HepG2 (cell line): Measurements from ENCODE around the gene NFKBIL1. TPM values are rescaled to one million over a fixed set of nuclear protein-coding genes. Genes with fewer than 3 reads are reported as not detected.
A peak's percentile ranks its signal among the peaks of the same experiment; 100 is the strongest.

Experiments
- ARHGAP35 ChIP-seq: sonication (generic); formaldehyde crosslinking; IDR thresholded peaks from 2 replicates; pipeline ENCODE4 v1.9.0; 2022; ENCODE audit warnings: mild to moderate bottlenecking, inconsistent platforms, moderate library complexity, missing genetic modification reagents, borderline replicate concordance
- BHLHE40 ChIP-seq: IDR thresholded peaks from 2 replicates; pipeline ENCODE4 v1.6.1; 2011; ENCODE audit warnings: low read length, improper control_type of control experiment
- CAMTA2 ChIP-seq: sonication (generic); formaldehyde crosslinking; IDR thresholded peaks from 2 replicates; pipeline ENCODE4 v1.4.0; 2020; ENCODE audit warnings: mild to moderate bottlenecking, missing genetic modification reagents, borderline replicate concordance
- GLI4 ChIP-seq: sonication (generic); formaldehyde crosslinking; IDR thresholded peaks from 2 replicates; pipeline ENCODE4 v1.5.1; 2020; ENCODE audit warnings: missing genetic modification reagents, mild to moderate bottlenecking, moderate library complexity, borderline replicate concordance
- JUND ChIP-seq: sonication (generic); formaldehyde crosslinking; IDR thresholded peaks from 2 replicates; pipeline ENCODE4 v1.8.0; 2022; ENCODE audit warnings: mild to moderate bottlenecking, missing genetic modification reagents
- KDM6A ChIP-seq: IDR thresholded peaks from 2 replicates; pipeline ENCODE4 v1.6.1; 2016; ENCODE audit warnings: low read depth
- PCBP2 ChIP-seq: fragments of 200-400 bp; formaldehyde crosslinking; optimal IDR thresholded peaks from 2 replicates; pipeline ENCODE3; 2018; ENCODE audit warnings: low read length, low read depth; ENCODE audit not compliant: poor library complexity, severe bottlenecking
- PRMT3 ChIP-seq: sonication (generic); formaldehyde crosslinking; IDR thresholded peaks from 2 replicates; pipeline ENCODE4 v1.8.1; 2022; ENCODE audit warnings: low read depth, mild to moderate bottlenecking, moderate library complexity, missing genetic modification reagents, borderline replicate concordance
- RELA ChIP-seq: sonication (generic); formaldehyde crosslinking; IDR thresholded peaks from 2 replicates; pipeline ENCODE4 v1.4.0; 2020; ENCODE audit warnings: missing genetic modification reagents
- SALL2 ChIP-seq: sonication (generic); formaldehyde crosslinking; IDR thresholded peaks from 2 replicates; pipeline ENCODE4 v1.8.1; 2023; ENCODE audit warnings: mild to moderate bottlenecking, missing genetic modification reagents, inconsistent platforms
- ZFP36 ChIP-seq: fragments of 150-350 bp; IDR thresholded peaks from 2 replicates; pipeline ENCODE4 v1.6.1; 2018; ENCODE audit warnings: borderline replicate concordance, low read length, low read depth; ENCODE audit not compliant: partially characterized antibody
- ZFX ChIP-seq: sonication (generic); formaldehyde crosslinking; IDR thresholded peaks from 2 replicates; pipeline ENCODE4 v1.4.0; 2020; ENCODE audit warnings: mild to moderate bottlenecking, low read depth, missing genetic modification reagents, moderate library complexity
- ZNF17 ChIP-seq: sonication (generic); formaldehyde crosslinking; IDR thresholded peaks from 2 replicates; pipeline ENCODE4 v1.5.0; 2020; ENCODE audit warnings: mild to moderate bottlenecking, missing genetic modification reagents
- ZNF766 ChIP-seq: sonication (generic); formaldehyde crosslinking; IDR thresholded peaks from 2 replicates; pipeline ENCODE4 v1.5.0; 2020; ENCODE audit warnings: missing genetic modification reagents, borderline replicate concordance
- polyA plus RNA-seq, 8 experiments: library from polyadenylated mRNA; depleted of rRNA in 3 of 8; stranded (reverse) in 7 of 8; unstranded in 1 of 8; fragments of >200 nt; fragmentation: Illumina TruSeq in 4 of 8; extraction: Trizol in 4 of 8; gene quantifications; 2 replicates each; pipeline versions ENCODE4 v1.2.1 to v1.2.3, GENCODE V29; 2011 to 2016; ENCODE audit warnings: low read depth in 4 of 8, missing spikeins in 1 of 8, mixed read lengths in 1 of 8; ENCODE audit not compliant: insufficient read depth in 1 of 8
- total RNA-seq, 5 experiments: library from RNA; depleted of rRNA; stranded (reverse); fragments of >200 nt; fragmentation: Illumina TruSeq; extraction: Trizol; gene quantifications; 2 replicates each; pipeline ENCODE4 v1.2.3, GENCODE V29; 2016; ENCODE audit warnings: low read depth in 1 of 5
- TF ChIP-seq, protein P1 (sequence below): sonication (generic); formaldehyde crosslinking; IDR thresholded peaks from 2 replicates; pipeline ENCODE4 v1.9.0; 2021; ENCODE audit warnings: missing genetic modification reagents, mild to moderate bottlenecking, borderline replicate concordance
- TF ChIP-seq, protein P2 (sequence below): sonication (generic); formaldehyde crosslinking; IDR thresholded peaks from 2 replicates; pipeline ENCODE4 v1.4.0; 2020; ENCODE audit warnings: missing genetic modification reagents
- TF ChIP-seq, protein P3 (sequence below): sonication (generic); formaldehyde crosslinking; IDR thresholded peaks from 2 replicates; pipeline ENCODE4 v1.4.0; 2020; ENCODE audit warnings: missing genetic modification reagents
- TF ChIP-seq, protein P4 (sequence below), 2 experiments: fragments of 450-650 bp in 1 of 2; sonication (generic) in 1 of 2; formaldehyde crosslinking; IDR thresholded peaks; 2 replicates each; pipeline versions ENCODE4 v1.5.0 to v1.8.0; 2020 to 2022; ENCODE audit warnings: mild to moderate bottlenecking in 1 of 2, missing genetic modification reagents in 1 of 2
- TF ChIP-seq, protein P5 (sequence below): IDR thresholded peaks from 2 replicates; pipeline ENCODE4 v1.6.1; 2016; ENCODE audit warnings: missing biosample characterization, missing genetic modification reagents, low read depth
- TF ChIP-seq, protein P6 (sequence below): sonication (generic); formaldehyde crosslinking; IDR thresholded peaks from 2 replicates; pipeline ENCODE4 v1.4.0; 2020; ENCODE audit warnings: missing genetic modification reagents, borderline replicate concordance

NFKBIL1 gene
- total and polyA plus RNA-seq, 2 of the 13 experiments (the other 11 are each of a cell fraction or from before 2014, with no cell fraction given): 9.7 to 19.5 TPM

DNA sequence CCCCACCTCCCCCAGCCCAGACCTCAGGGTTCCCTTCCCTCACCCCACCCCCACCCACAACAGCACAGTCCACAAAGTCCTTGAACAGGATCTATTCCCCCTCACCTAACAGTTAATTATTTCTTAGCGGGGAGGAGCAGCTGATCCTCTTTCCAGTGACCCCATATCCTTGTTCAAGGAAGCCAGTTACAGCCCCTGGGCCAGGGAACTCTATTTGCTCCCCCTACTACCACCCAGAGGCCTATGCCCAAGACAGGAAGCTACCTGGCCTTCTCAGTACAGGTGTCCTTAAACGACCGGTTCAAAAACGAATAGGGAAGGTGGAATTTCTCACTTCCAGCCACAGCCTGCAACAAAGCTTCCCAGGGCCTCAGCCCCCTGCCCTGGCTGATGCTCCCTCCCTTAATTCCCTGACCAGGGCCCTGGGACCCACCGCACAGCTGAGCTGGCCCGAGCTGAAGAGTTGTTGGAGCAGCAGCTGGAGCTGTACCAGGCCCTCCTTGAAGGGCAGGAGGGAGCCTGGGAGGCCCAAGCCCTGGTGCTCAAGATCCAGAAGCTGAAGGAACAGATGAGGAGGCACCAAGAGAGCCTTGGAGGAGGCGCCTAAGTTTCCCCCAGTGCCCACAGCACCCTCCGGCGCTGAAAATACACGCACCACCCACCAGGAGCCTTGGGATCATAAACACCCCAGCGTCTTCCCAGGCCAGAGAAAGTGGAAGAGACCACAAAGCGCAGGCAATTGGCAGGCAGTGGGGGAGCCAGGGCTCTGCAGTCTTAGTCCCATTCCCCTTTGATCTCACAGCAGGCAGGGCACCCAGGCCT, 17.9 kb upstream of the NFKBIL1 start (continued):
- TF ChIP-seq, protein P1, sequence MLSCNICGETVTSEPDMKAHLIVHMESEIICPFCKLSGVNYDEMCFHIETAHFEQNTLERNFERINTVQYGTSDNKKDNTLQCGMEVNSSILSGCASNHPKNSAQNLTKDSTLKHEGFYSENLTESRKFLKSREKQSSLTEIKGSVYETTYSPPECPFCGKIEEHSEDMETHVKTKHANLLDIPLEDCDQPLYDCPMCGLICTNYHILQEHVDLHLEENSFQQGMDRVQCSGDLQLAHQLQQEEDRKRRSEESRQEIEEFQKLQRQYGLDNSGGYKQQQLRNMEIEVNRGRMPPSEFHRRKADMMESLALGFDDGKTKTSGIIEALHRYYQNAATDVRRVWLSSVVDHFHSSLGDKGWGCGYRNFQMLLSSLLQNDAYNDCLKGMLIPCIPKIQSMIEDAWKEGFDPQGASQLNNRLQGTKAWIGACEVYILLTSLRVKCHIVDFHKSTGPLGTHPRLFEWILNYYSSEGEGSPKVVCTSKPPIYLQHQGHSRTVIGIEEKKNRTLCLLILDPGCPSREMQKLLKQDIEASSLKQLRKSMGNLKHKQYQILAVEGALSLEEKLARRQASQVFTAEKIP (CRISPR knock-in tag): no peak
- no peak for TF ChIP-seq SALL2 (CRISPR knock-in tag)
- no peak for TF ChIP-seq CAMTA2 (CRISPR knock-in tag)
- no peak for TF ChIP-seq ZNF766 (CRISPR knock-in tag)
- TF ChIP-seq, protein P2, sequence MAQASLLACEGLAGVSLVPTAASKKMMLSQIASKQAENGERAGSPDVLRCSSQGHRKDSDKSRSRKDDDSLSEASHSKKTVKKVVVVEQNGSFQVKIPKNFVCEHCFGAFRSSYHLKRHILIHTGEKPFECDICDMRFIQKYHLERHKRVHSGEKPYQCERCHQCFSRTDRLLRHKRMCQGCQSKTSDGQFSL (CRISPR knock-in tag): peak; percentile 17; the same call in 1 of the 2 replicates
- TF ChIP-seq JUND: 0 out of 2 replicates have a peak, but pooled peaks have one; percentile 6
- no peak for TF ChIP-seq PRMT3
- TF ChIP-seq ZNF17 (CRISPR knock-in tag): no peak
- no peak for TF ChIP-seq ARHGAP35 (CRISPR knock-in tag)
- no peak for TF ChIP-seq ZFP36
- no peak for TF ChIP-seq BHLHE40
- TF ChIP-seq, protein P3, sequence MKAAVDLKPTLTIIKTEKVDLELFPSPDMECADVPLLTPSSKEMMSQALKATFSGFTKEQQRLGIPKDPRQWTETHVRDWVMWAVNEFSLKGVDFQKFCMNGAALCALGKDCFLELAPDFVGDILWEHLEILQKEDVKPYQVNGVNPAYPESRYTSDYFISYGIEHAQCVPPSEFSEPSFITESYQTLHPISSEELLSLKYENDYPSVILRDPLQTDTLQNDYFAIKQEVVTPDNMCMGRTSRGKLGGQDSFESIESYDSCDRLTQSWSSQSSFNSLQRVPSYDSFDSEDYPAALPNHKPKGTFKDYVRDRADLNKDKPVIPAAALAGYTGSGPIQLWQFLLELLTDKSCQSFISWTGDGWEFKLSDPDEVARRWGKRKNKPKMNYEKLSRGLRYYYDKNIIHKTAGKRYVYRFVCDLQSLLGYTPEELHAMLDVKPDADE (CRISPR knock-in tag): no peak
- TF ChIP-seq RELA (CRISPR knock-in tag): no peak
- TF ChIP-seq PCBP2: no peak
- peak; percentile 64; the same call in 1 of the 2 replicates for TF ChIP-seq ZFX (CRISPR knock-in tag)
- TF ChIP-seq, protein P4, sequence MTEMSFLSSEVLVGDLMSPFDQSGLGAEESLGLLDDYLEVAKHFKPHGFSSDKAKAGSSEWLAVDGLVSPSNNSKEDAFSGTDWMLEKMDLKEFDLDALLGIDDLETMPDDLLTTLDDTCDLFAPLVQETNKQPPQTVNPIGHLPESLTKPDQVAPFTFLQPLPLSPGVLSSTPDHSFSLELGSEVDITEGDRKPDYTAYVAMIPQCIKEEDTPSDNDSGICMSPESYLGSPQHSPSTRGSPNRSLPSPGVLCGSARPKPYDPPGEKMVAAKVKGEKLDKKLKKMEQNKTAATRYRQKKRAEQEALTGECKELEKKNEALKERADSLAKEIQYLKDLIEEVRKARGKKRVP (CRISPR knock-in tag; IDR thresholded peaks at IDR 0.05): no peak
- no peak for TF ChIP-seq GLI4 (CRISPR knock-in tag)
- TF ChIP-seq, protein P5, sequence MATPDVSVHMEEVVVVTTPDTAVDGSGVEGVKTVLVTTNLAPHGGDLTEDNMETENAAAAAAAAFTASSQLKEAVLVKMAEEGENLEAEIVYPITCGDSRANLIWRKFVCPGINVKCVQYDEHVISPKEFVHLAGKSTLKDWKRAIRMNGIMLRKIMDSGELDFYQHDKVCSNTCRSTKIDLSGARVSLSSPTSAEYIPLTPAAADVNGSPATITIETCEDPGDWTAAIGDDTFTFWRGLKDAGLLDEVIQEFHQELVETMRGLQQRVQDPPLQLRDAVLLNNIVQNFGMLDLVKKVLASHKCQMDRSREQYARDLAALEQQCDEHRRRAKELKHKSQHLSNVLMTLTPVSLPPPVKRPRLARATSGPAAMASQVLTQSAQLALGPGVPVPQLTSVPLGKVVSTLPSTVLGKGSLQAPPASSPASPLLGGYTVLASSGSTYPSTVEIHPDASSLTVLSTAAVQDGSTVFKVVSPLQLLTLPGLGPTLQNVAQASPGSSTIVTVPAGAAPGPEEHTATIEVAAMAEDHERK: no peak
- no peak for TF ChIP-seq KDM6A
- TF ChIP-seq, protein P6, sequence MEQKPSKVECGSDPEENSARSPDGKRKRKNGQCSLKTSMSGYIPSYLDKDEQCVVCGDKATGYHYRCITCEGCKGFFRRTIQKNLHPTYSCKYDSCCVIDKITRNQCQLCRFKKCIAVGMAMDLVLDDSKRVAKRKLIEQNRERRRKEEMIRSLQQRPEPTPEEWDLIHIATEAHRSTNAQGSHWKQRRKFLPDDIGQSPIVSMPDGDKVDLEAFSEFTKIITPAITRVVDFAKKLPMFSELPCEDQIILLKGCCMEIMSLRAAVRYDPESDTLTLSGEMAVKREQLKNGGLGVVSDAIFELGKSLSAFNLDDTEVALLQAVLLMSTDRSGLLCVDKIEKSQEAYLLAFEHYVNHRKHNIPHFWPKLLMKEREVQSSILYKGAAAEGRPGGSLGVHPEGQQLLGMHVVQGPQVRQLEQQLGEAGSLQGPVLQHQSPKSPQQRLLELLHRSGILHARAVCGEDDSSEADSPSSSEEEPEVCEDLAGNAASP (CRISPR knock-in tag): peak; percentile 56; the same call in 1 of the 2 replicates
